ENCODE results near the gene ARHGAP11A.

DNA sequence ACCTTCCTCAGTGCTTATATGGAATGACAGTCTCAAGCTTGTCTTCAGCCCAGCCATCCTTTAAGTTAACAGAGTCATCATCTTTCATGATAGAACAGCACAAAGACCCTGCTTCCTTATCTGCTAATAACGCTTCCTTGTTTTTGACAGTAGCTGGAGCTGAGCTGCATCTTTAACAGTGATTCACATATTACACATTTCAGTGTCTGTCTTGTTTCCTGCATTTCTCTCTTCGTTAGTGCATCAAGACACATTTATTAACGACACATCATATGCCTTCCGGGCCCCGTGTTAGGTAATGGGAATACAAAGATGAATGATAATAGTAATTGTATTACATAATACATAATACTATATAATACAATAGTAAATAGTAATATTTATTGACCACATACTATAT lies 72.3 kb downstream of the ARHGAP11A start:
- TF ChIP-seq, protein P1, sequence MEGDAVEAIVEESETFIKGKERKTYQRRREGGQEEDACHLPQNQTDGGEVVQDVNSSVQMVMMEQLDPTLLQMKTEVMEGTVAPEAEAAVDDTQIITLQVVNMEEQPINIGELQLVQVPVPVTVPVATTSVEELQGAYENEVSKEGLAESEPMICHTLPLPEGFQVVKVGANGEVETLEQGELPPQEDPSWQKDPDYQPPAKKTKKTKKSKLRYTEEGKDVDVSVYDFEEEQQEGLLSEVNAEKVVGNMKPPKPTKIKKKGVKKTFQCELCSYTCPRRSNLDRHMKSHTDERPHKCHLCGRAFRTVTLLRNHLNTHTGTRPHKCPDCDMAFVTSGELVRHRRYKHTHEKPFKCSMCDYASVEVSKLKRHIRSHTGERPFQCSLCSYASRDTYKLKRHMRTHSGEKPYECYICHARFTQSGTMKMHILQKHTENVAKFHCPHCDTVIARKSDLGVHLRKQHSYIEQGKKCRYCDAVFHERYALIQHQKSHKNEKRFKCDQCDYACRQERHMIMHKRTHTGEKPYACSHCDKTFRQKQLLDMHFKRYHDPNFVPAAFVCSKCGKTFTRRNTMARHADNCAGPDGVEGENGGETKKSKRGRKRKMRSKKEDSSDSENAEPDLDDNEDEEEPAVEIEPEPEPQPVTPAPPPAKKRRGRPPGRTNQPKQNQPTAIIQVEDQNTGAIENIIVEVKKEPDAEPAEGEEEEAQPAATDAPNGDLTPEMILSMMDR (IDR thresholded peaks at IDR 0.05; ENCODE audit: extremely low read depth in 1 of 2, insufficient read depth in 1 of 2, low read depth in 1 of 2, low read length in 2 of 2) = no peak
- TF ChIP-seq, protein P2, sequence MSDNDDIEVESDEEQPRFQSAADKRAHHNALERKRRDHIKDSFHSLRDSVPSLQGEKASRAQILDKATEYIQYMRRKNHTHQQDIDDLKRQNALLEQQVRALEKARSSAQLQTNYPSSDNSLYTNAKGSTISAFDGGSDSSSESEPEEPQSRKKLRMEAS (IDR thresholded peaks at IDR 0.05; ENCODE audit: insufficient read depth, insufficient read length) = no peak
- TF ChIP-seq EZH2 (IDR thresholded peaks at IDR 0.05; ENCODE audit: borderline replicate concordance, low read depth, low read length, severe bottlenecking) (no peak), POLR2A (IDR thresholded peaks at IDR 0.05; ENCODE audit: low read depth, low read length) (no peak), POLR2AphosphoS5 (IDR thresholded peaks at IDR 0.05; ENCODE audit: insufficient read depth, low read depth, low read length) (no peak)

Data from endothelial cell of umbilical vein (primary cell).